Ramos (cell line): ENCODE results near the gene CMTM3.
"Not testable (repeated sequence)": the region's sequence is repeated elsewhere in the genome, so short reads cannot be mapped to it uniquely, and the experiment has no call there.

ENCODE experiments used
- in situ Hi-C: fragments of 300-500 bp; cut with MboI; formaldehyde crosslinking; loops from one replicate; pipeline ENCODE4 v1.14.3; 2022; ENCODE audit warnings: low sequenced_read_pairs; ENCODE audit not compliant: unreplicated experiment

CMTM3 gene, protein sequence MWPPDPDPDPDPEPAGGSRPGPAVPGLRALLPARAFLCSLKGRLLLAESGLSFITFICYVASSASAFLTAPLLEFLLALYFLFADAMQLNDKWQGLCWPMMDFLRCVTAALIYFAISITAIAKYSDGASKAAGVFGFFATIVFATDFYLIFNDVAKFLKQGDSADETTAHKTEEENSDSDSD

DNA sequence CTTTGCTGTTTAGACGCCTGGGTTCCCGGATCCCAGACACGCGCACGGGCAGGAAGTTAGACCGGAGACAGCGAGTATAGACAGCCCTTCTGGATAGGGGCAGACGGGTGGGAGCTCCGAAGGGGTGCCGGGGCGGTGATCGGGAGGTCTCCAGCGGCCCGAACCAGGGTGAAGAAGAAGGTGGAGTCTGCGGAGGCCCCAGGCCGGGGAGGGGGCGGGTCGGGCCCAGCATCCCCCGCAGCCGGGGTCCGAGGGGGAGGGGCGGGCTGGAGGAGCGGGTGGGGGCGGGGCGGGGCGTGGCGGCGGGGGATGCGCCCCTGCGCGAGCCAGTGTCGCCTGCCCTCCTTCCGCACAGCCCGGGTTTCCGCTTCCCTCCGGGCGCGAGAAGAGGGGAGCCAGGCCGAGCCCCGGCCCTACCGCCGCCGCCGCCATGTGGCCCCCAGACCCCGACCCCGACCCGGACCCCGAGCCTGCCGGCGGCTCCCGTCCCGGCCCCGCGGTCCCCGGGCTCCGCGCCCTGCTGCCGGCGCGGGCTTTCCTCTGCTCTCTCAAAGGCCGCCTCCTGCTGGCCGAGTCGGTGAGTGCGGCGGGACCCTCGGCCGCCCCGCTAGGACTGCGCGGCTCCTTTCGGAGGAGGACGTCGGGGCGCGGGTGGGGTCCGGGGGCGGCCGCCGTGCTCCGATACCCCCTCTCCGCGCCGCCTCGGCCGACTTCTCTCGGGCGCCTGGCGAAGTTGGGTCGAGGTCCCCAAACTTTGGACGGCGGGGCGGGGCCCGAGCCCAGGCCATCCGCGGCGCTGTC, at the start of gene CMTM3:
Gene CMTM3, plus strand, starts transcription at position 329 of the 801 bp plus-strand sequence. Its CDS starts 102 bp downstream, at position 431.
- in situ Hi-C loops = loop anchor here (5.0 to 10.0 kb wide), 2 partner anchors 197 to 260 kb away; no protein-coding TSS in a partner anchor

DNA sequence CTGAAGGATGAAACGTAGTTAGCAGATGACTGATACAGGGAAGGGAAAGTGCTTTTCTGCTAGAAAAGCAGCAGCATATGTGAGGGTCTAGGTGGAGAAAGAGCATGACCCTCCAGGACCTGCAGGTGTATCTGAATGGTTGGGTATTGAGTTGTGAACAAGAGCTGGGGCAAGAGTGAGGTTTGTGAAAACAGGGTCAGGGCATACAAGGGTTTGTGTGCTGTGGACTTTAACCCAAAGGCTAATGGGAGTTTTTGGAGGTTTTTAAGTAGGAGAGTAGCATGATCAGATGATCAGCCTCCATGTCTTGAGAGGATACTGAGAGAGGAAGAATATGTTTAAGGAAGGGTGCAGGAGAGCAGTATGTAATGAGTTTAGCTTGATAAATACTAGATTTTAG, 44.4 kb upstream of the CMTM3 start:
- in situ Hi-C loops = no loop called here

DNA sequence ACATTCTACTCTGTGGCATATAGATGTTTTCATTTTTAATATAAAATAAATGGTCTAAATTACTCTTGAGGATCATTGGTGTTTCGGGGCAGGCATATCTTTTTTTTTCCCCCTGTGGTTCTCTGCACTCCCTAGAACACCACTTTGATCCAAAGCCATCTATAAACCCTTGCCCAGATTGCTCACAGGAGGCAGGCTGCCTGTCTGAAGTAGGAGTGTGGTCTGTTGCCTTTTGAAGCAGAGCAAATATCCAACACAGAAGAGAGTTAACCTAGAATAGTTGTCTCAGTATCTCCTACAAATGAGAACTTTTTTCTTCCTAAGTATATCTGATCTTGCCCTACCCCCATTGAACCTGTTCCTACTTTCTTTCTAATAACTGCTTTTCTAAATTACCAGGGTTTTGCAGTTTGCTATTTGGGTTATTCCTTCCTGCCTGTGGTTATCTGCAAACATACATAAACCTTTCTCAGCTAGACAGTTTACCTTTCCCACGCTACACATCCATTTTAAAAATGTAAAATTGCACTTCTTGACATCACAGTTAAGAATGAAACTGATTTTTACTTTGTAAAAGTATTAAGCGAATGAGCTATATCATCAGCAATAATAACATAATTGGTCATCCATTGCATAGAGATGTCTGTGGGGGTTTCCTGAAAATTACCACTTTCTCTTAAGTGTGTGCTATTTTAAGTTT, 43.0 kb upstream of the CMTM3 start:
- in situ Hi-C loops = no loop called here

DNA sequence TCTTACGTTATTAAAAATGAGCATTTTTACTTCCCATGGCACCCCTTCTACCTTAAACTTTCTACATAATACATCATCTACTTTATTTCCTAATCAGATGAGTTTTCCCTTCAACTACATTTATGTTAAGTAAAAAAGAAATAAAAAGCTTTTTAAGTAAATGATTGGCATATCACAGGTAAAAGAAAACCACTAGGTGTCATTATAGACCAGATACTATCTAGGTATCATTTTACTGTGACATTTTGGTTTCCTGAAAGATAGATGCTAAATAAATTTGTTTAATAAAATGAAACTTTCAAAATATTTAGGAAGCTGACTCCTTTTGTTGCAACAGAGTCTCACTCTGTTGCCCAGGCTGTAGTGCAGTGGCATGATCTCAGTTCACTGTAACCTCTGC, 42.1 kb upstream of the CMTM3 start:
- in situ Hi-C loops = no loop called here

DNA sequence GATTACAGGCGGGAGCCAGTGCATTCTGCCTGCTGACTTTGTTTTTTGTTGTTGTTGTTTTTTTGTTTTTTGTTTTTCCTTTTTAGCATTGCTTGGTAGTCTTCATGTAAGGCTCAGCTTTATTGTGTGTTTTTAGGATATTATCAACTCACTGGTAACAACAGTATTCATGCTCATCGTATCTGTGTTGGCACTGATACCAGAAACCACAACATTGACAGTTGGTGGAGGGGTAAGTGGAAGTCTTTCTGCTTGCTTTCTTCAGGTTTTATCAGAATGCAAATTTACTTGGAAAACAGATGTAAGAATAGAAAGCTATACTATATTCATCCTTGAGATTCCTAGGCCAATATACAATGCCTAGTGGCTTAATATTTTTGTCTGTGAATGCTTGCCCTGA, 41.5 kb upstream of the CMTM3 start:
- in situ Hi-C loops = no loop called here

DNA sequence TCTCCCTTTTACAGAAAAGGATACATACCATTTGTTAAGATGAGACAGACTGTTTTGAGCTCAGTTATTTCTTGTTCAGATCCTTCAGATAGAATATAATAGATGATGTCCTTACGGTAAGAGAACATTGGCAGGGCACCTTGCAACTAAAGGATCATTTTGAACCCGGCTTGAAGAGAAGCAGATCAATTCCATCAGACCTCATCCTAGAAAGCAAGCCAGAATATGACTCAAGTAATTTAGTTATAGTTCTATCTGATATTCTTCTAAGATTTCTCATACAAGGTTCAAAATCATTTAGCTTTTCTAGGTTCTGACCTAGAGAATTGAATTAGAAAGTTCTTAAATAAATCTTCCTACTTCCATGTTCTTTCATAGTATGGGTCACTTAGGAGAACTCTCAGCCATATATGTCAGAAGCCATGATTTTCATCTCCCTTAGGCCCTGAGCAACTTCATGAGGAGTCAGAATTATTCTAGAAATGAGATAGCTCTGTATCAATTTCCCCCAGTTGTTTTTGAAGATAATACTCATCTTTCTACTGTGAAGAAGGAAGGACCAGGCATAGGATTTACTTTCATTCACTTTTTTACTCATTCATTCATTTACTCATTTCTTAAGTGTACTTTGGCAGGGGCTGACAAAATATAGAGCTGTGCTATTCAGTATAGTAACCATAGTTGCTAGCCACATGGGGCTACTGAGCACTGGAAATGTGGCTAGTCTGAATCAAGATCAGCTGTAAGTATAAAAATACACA, 40.8 kb upstream of the CMTM3 start:
- in situ Hi-C loops = no loop called here

DNA sequence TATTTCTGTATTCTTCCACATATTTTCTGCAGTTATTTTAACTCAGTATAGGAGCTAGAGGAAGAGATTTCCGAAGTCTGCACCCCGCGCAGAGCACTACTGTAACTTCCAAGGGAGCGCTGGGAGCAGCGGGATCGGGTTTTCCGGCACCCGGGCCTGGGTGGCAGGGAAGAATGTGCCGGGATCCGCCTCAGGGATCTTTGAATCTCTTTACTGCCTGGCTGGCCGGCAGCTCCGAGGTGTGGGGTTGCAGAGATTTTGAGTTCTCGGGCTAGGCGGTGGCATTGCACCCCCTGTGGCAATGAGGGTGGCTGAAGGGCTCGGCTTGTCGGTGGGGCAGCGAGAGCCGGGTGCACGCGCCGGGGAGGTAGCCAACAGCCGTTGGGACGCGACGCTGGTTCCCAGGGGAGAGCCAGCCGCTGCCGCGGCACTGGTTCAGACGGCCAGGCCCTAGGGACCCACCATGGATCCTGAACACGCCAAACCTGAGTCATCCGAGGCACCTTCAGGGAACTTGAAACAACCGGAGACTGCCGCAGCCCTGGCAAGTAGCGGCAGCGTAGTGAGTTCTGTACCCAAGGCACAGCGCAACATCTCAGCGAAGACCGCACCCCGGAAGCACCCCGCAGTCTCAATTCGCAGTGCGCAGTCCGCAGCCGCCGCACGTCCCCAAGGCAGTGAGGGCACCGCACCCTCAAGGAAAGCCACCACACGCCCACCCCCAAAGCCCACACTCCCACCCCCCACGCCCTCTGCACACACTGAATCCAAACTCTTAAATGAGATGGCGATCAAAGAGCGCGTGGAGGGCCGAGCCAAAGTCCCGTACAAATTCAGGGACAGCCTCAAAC, 38.2 kb upstream of the CMTM3 start, which contains the start of gene CMTM1:
Gene CMTM1, plus strand, starts transcription at position 389 of the 851 bp plus-strand sequence. Its CDS starts 75 bp downstream, at position 464.
- in situ Hi-C loops = no loop called here

DNA sequence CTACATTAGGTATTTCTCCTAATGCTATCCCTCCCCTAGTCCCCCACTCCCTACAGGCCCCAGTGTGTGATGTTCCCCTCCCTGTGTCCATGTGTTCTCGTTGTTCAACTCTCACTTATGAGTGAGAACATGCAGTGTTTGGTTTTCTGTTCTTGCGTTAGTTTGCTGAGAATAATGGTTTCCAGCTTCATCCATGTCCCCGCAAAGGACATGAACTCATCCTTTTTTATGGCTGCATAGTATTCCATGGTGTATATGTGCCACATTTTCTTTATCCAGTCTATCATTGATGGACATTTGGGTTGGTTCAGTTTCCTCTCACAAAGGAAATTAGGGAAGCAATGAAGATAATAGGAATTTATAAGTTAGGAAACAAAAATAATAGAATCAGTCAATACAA, 37.2 kb upstream of the CMTM3 start:
- in situ Hi-C loops = not testable (repeated sequence)

DNA sequence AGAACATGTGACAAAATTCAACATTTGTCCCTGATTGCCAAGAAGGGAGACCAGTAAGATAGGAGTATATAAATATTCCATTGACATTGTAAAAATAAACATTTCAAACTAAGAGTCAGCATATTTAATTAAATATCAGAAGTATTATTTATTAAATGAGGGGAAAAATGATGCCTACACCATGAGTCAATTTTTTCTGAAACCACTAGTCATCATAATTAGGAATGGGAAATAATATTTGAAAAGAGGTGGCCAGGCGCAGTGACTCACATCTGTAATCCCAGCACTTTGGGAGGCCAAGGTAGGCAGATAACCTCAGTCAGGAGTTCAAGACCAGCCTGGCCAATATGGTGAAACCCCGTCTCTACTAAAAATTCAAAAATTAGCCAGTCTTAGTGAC, 36.1 kb upstream of the CMTM3 start:
- in situ Hi-C loops = no loop called here

DNA sequence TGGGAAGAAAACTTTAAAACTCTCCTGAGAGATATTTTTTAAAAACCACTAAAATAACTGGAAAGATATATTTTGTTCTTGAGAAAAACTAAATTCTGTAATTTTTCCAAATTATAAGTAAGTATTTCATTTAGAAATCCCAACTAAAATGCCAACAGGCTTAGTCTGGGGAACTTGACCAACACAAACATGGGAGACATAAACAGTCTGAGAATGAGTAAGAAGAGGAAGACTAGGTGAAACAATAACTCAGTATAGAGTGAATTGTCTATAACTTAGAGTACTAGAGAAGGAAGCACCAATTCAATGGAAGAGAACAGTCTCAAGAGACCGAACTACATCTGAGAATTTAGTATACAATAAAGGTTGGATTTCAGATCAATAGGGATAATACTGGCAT, 35.4 kb upstream of the CMTM3 start:
- in situ Hi-C loops = no loop called here

DNA sequence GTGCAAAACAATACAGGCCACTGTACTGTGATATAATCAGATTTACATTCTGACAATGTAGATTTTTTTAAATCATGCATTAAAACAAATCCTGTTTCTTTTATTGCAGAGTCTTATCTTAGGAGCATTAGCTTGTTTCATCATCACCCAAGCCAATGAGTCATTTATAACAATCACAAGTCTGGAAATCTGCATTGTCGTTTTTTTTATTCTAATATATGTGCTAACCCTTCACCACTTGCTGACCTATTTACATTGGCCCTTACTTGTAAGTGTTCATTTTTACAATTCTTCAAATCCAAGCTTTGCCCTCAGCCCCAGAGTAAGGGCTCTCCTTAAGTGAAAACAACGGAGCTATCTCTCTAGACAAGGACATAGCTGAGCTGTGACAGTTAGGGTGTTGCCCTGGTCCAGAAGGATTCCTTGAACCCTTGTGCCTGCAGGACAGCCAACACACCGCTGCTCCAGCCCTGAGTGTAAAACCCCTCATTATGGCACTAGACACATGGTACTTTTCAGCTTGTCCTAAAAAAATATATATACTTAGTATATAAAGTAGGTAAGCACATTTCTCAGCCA, 34.6 kb upstream of the CMTM3 start:
- in situ Hi-C loops = no loop called here

DNA sequence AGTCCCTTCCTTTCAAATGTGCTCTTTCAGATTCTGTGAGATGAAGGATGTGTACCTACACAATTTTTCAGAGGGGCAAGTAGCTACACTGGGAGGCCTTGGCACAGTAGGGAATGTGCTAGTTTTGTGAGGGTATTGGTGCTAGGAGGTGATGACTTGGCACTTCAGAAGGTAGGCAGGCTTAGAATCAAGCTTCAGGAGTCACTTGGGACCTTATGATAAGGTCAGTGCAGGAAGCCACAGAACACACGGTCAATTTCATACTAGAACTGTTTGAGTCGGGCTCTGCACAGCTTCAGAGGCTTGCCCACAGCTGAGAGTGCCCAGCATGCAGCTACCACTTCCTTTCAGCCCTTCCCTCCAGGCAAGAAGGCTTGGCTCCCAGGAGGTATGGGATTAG, 32.1 kb upstream of the CMTM3 start:
- in situ Hi-C loops = no loop called here

DNA sequence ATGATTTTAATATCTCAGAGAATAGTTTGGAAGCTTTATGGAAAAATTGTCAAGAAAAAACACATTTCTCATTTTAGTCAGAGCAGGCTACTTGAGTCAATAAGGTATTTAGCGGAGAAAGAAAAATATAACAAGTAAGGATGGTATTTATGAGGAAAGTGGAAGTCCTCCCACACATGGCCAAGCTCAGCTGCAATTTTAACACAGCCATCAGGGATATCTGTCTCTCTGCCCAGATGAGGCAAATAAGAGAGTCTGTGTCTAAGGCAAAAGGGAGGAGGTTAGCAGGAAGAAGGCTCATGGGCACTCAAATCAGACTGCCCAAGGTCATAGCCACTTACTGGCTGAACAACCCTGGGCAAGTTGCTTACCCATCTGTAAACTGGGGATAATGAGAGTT, 30.4 kb upstream of the CMTM3 start:
- in situ Hi-C loops = no loop called here

DNA sequence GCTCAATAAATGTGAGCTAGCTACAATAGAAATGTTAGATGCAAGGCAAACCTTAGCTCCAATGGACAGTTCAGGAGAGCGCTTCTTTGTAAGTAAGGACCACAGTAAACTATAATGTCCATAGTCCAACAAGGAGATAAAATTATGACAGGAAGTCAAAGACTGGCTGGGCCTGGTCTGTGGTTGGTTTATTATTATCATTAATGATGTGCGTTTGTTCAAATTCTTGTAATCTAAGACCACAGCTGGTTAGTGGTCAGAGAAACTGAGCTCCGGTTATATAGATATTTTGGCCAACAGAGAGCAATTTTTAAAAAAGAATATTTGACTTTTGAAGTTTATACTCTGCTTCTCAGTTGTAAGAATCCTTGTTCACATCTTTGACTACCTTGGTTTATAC, 30.0 kb upstream of the CMTM3 start:
- in situ Hi-C loops = no loop called here

DNA sequence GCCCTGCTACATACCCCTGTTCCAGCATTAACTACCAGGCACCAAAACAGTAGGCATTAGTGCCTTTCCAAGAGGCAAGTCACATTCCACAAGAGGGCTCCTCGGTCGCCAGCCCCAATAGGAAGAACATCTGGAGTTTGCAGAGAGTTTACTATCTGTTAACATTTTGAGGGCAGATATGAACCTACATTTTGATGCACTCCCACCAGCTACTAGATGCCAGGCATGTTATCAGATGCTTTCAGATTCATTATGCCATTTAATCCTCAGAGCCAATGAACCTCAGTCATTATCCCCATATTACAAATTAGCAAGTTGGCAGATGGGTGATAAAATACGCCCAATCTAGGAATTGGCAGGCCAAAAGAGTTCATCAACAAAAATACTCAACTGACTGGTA, 29.4 kb upstream of the CMTM3 start:
- in situ Hi-C loops = no loop called here

DNA sequence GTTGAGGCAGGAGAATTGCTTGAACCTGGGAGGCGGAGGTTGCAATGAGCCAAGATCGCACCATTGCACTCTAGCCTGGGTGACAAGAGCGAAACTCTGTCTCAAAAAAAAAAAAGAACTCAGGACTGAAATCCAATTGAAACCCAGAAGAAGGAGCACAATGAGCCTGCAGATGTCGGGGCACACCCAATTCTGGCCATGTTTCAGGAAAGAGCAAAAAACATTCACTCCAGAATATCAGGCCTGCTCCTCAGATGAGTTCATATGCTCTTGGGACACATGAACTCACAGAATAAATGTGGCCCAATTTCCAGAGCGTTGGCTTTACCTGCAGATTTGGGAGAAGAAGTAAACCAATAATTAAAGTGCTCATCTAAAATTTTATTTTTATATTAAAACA, 28.2 kb upstream of the CMTM3 start:
- in situ Hi-C loops = no loop called here

DNA sequence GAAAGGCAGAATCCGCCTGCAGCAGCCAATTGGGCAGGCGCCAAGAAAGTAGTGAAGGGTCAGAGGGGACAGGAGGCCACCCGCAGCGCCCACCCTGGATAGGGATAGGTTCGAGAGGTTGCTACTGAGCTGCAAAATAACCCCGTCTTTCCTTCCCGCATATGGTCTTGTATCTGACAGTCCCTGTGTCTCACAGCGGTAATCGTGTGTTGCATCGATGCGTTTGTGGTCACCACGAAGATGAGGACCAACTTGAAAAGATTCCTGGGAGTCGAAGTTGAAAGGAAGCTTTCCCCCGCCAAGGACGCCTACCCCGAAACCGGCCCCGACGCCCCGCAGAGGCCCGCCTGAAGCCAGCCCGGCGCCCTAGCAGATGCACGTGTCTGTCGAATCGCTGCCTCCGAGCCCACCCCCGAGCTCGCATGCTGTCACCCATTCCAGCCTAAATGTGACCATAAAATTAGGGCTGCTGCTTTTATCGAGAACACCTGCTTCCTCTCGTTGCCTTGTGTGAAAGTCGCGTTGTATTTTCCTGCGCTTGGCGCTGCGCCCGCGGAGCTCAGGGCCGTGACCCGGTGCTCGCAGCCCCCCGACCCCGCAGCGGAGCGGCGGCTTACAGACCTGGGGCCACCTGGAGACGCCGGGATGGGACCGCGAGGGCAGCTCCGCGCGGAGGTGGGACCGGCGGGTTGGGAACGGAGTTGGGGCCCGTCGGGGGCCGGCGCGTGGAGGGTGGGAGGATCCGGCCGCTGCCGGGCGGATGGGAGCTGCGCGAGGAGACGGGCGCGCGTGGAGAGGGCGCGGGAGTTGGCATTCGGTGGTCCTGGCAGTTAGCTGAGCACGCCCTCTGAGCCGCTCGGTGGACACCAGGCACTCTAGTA, 25.6 kb upstream of the CMTM3 start, which contains the start of gene CMTM2:
Gene CMTM2, plus strand, starts transcription at position 813 of the 881 bp plus-strand sequence. CDS start 145 bp downstream, outside the sequence.
- in situ Hi-C loops = no loop called here

DNA sequence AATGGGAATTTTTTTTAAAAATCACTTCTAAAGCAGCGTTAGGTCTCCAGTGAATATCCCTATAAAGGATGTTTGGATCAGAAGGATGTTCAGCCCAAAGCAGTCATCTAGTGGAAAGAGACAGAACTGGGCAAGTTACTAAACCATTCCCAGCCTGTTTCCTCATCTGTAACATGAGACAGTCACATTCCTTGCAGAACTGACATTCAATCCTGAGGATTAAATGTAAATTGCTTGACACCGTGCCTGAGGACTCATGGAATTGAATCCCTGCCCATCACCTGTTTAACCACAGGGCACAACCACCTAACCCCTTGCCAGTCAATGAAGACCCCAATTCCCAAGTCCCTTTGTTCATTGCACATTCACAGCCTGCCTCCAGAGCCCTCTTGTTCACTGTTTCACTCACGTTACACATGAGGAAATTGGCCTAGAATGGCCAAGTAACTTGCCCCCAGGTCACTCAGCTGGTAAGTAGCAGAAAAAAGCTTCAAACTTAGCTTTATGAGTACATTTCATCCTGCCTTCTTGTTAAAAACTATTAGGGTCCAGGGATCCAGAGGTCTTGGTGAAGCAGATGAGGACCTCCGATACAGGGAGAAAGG, 23.8 kb upstream of the CMTM3 start:
- in situ Hi-C loops = no loop called here
